Measurements from ENCODE around the gene SMURF1.
A peak's percentile ranks its signal among the peaks of the same experiment; 100 is the strongest.

SMURF1 gene

DNA sequence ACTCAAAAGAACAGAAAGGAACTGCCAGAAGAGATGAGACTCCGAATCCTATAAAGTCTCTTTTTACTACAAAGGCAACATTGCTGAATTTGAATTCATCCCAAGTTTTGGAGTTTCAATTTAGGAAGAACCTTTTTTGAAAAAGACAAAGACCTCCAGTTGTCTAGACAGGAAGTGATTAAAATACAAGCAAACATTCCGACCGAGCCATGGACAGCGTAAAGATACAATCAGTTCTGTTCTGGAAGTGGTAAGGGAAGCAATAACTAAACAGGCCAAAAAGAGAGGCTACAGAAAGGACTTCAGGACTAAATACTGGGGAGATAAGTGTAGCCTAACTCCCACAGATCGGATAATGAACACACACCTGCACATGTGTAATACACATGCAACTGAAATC, 101.0 kb downstream of the SMURF1 start:
- no peak for DNase-seq

DNA sequence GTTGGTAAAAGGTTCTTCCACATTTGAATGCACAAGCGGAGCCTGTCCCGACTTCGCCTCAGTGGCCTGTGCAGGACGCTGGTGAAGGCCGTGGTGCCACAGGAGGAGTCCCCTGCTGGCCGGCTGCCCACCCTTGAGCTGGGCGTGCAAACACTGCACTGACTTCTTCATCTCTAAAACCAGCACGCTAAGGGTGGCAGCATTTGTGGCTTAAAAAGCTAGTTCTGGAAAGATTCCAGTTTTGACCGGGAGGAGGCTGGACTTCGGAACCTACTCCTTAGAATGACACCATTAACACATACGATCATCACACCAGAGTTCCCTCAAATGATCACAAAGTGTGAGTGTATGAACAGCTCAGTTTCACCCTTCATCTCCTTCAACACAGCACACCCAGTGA, 102.4 kb downstream of the SMURF1 start:
- no peak for DNase-seq

GRCh38 chr7:99040104-99040958, 103.6 kb downstream of the SMURF1 start:
- peak; percentile 64 for DNase-seq

- DNase-seq, result no peak
Measured at GRCh38 chr7:99039384-99039891, 104.5 kb downstream of the SMURF1 start.

DNA sequence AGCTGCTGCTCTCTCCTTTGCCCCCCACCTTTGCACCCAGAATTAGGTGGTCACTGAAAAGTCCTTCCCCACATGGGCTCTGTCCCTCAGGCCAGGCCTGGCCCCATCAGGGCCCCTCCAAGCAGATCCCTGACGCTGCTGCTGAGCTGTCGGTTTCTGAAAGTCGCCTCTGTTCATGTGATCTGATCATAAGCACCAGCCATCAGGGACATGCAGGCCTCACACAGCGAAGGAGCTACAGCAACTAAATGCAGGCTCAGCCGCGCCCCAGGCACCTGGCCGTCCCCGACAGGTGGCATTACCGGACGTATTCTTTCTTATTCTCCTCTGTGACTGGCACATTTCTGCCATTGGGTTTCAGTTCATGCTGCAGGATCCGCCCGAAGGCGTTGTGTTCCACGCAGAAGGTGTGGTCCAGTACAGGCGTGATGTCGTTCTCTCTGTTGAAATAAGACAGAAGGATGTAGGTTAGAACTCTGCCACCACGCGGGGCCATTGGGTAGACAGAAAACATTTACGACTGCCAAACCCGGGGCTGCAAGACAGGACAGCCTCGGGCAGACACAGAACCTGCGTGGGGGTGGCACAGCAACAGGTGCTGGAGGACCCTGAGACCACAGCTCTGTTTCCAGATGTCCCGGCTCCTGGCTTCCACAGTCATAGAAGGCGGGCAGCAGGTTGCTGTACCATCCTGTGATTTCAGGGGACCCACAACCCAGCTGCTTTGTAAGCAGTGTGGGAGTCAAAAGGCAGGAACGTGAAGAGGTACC, 105.6 kb downstream of the SMURF1 start:
- no peak for DNase-seq

DNA sequence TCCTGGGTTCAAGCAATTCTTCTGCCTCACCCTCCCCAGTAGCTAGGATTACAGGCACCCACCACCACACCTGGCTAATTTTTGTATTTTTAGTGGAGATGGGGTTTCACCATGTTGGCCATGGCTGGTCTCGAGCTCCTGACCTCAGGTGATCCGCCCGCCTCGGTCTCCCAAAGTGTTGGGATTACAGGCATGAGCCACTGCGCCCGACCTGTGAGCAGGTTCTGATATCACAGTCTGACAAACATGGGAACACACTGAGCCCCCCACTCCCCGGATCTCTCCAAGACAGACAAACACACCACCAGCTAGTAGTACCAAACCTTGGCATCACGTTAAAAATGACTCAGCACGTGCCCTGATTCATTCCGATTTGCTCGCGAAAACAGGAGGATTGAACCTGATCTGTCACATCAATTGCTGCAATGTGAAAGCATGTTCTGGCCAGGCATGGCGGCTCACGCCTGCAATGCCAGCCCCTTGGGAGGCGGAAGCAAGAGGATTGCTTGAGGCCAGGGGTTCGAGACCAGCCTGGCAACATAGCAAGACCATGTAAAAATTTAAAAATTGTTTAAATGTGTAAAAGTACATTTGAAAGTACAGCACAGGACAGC, 106.5 kb downstream of the SMURF1 start:
- DNase-seq, result no peak

DNA sequence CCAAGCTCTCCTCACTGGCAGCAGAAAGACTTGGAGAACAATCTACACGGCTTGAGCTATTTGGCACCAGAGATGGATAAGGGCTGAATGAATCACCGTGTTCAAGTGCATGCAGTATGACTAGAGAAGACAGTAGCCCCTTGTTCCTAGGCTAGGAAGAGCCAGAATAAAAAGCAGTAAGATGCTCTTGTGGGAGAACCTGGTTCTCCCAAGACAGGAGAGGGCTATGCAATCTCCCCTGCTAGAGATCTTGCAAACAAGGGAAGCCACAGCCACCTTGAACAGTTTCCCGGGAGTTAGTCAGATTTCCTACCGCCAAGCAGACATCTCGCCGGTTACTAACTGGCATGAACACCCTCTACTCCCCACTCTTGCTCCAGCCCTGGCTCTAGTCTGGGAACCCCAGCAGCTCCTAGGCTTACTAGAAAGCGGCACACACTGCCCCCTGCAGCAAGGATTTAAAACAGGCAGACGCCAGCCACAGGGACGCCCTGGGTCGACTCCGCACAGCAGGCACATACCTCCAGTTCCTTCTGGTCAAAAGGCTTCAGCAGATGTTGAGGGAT, 107.3 kb downstream of the SMURF1 start:
- DNase-seq, result peak; percentile 2

DNA sequence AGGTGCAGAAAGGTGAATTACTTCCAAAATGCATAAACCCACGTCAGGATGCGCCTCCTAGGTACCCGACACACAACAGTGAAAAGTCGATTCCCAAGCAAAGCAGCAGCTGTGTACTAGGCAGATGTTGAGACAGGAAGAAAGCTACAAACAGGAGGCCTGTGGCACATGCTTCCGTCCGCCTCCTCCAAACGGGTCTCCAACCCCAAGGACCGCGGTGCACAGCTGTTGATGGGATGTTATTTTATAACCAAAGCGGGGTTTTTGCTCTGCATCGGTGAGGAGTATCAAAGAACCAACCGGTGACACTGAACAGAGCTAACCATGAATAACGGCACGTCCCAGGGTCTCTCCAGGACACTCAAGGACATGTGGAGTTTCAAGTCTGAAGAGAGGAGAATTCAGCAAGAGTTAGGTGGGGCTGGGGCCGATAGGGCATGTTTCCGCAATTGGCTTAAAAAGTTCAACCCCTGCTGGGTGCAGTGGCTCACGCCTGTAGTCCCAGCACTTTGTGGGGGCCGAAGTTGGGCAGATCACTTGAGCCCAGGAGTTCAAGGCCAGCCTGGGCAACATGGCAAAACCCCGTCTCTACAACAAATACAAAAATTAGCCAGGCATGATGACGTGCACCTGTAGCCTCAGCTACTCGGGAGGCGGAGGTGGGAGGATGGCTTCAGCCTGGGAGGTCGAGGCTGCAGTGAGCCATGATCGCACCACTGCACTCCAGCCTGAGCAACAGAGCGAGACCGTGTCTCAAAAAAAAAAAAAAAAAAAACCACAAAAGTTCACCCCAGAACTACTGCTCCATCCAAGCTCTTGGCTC, 108.0 kb downstream of the SMURF1 start:
- no peak for DNase-seq

- no peak for DNase-seq
Measured at GRCh38 chr7:99034932-99035722, 108.8 kb downstream of the SMURF1 start.

- no peak for DNase-seq
Measured at GRCh38 chr7:99033765-99034164, 110.1 kb downstream of the SMURF1 start.

- DNase-seq, result no peak
Measured at GRCh38 chr7:99032928-99033327, 111.0 kb downstream of the SMURF1 start.

DNA sequence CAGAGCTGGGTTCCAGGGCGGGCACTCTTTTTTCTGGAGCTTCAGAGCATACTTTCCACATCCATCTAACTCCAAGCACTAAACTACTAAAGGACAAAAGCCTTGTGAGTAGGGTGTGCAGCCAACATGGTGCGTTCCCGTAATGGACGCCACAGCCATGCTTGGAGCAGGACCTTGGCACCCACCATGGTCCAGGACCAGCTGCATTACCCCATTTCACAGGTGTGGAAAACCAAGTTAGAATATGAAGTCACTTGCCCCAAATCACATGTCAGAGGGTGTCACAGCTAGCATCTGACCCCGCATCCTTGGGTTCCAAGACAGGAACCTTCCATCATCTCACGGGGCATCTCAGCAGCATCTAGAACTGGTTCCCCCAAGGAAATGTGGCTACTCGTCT, 112.4 kb downstream of the SMURF1 start:
- DNase-seq, result no peak

GRCh38 chr7:99030951-99031350, 113.0 kb downstream of the SMURF1 start:
- DNase-seq, result no peak

DNA sequence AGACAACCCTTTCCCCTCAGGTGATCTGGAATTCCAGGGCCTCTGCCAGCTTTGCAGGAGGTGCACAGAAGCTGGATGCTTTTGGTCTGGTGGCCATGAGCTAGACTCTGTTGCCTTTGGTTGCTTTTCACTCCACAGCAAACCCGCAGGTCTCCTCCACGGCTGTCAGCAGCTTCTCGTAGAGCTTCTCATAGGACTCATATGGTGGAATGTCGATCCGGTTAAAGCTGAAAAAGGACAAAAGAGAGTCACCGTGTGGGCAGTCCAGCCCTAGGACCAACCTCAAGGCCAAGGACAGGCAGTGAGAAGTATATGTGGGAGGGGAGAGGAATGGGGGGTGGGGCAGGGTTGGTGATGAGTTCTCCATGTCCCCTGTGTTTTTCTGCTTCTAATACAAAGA, 113.5 kb downstream of the SMURF1 start:
- DNase-seq, result no peak

DNA sequence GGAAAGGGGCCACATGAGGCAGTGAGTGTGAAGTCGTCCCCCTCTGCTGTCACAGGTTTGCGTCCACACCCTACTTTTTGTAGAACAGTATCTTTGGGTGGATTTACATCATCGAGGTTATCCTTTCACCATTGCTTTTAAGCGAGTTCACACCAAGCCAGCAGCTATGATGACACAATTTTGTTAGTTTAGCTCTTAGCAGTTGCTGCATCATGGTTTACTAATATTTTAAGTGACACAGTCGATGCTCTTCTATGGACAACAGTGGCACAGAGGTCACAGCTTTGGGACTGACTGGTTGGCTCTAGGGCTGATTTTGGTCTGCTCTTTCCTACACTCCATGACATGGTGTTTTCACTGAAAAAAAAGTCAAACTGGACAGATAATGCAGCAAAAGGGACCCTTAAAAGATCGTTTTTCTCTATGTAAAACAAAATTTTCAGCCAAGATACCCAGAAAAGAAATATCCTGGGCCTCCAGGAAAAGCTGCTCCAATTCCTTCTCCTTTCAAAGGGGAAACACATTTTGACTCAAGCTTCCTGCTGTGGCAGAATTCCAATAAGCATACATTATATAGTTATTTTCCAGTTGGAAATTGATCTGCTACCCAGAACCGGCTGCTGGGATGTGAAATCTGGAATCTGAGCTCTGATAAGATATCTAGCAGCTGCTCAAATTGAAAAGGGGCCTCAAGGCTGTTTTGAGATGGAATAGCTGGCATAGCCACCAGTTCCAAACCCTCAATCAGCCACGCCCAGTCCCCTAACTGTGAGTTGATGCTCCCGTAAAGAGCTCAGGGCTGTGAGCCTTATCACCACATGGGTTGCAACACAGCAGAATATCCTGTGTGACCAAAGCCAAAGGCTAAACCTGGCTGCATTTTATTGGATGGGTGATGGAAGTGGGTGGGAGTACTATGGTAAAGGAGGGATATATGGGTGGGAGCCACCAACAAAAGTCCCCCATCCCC, 114.2 kb downstream of the SMURF1 start:
- no peak for DNase-seq

DNA sequence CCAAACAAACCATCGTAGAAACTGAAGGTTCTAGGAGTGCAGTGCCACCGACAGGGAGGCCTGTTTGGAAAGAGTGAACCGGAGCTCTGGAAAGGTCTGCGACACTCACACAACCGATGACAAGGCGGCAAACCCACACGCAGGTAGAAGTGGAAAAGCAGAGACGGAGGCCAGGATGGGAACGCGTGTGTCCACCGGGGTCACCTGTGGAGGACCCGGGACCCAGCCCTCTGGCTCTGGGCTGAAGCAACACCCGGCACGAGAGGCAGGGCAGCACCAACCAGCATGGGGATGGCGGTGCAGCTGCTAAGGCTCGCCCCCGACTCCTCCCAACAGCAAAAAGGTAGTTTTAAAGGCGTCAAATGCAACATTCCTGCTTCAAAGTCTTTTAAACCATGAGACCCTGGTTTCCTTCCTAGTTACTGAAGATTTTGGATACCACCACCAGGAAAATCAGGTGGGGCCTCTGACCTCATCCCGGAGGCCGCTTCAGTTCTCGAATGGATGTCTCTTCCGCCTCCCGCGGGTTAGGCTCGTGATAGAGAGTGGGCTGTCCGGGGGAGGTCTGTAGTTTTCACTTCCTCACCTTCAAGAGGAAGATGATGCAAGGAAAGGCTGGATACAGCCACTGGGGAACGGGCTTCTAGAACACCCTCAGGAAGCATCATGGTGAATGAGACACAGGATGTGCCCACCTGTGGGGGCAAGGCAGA, 115.5 kb downstream of the SMURF1 start:
- DNase-seq, result no peak

DNA sequence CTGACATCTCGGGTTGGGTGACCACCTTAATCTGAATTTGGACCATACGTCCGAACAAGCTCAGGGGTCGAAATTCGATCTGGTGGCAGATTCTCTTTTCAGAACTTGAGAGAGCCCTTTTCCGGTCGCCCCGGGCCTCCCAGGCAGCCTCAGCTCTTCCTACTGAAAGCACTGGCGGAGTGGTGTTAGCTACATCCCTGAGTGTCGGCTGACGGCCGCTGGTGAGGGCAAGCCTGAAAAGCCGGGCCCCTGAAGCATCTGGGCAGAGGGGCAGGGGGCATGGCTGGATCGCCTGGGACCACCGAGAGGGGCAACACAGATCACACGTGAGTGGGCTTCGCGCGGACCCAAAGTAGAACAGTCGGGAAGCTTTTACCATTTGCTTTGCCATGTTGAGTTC, 116.1 kb downstream of the SMURF1 start:
- DNase-seq, result no peak

GRCh38 chr7:99027241-99027640, 116.7 kb downstream of the SMURF1 start:
- DNase-seq, result no peak

- DNase-seq, result no peak
Measured at GRCh38 chr7:99024066-99024465, 119.8 kb downstream of the SMURF1 start.

Measured in HCEC 1CT (cell line).